ENCODE data around the gene ARHGEF4.

The ARHGEF4 gene

GRCh38 chr2:131023758-131024157 lies 187.0 kb downstream of the ARHGEF4 start:
- no peak for DNase-seq

GRCh38 chr2:131026919-131027318 lies 190.2 kb downstream of the ARHGEF4 start:
- DNase-seq: no peak

- DNase-seq: no peak
These were observed 191.1 kb downstream of the ARHGEF4 start for GRCh38 chr2:131027566-131028528.

GRCh38 chr2:131029812-131030211 lies 193.1 kb downstream of the ARHGEF4 start:
- no peak for DNase-seq

- no peak for DNase-seq
These were observed 193.8 kb downstream of the ARHGEF4 start for GRCh38 chr2:131030478-131030971.

- no peak for DNase-seq
These were observed 194.7 kb downstream of the ARHGEF4 start for GRCh38 chr2:131031431-131031841.

- DNase-seq: no peak
These were observed 195.2 kb downstream of the ARHGEF4 start for GRCh38 chr2:131031875-131032274.

- no peak for DNase-seq
These were observed 195.7 kb downstream of the ARHGEF4 start for GRCh38 chr2:131032393-131032836.

- no peak for DNase-seq
These were observed 197.0 kb downstream of the ARHGEF4 start for GRCh38 chr2:131033786-131034121.

- DNase-seq: no peak
These were observed 197.7 kb downstream of the ARHGEF4 start for GRCh38 chr2:131034122-131035051.

- no peak for DNase-seq
These were observed 198.6 kb downstream of the ARHGEF4 start for GRCh38 chr2:131035112-131035825.

- no peak for DNase-seq
These were observed 199.1 kb downstream of the ARHGEF4 start for GRCh38 chr2:131035826-131036231.

- DNase-seq: no peak
These were observed 199.6 kb downstream of the ARHGEF4 start for GRCh38 chr2:131036269-131036668.

GRCh38 chr2:131036696-131037397 lies 200.1 kb downstream of the ARHGEF4 start:
- DNase-seq: no peak

GRCh38 chr2:131037398-131038257 lies 200.9 kb downstream of the ARHGEF4 start:
- DNase-seq: no peak

- DNase-seq: no peak
These were observed 201.8 kb downstream of the ARHGEF4 start for GRCh38 chr2:131038258-131039100.

GRCh38 chr2:131039101-131039440 lies 202.4 kb downstream of the ARHGEF4 start:
- no peak for DNase-seq

GRCh38 chr2:131039535-131039907 lies 202.8 kb downstream of the ARHGEF4 start:
- DNase-seq: no peak

GRCh38 chr2:131039908-131040660 lies 203.4 kb downstream of the ARHGEF4 start:
- DNase-seq: no peak
